Peyer's patch (tissue), 4 donors: ENCODE data around the gene EGFL7. TPM values are rescaled to one million over a fixed set of nuclear protein-coding genes. Genes with fewer than 3 reads are reported as not detected.

ENCODE experiments used
- DNase-seq, 3 donors: peaks; one replicate each; pipeline ENCODE4 v3.0.0-alpha.2; 2017 to 2019
- H3K27ac ChIP-seq, 4 donors: fragments of 200-600 bp; sonication (generic); one replicate each; pipeline ENCODE4 v1.5.1; 2016 to 2019
- H3K27me3 ChIP-seq, 2 donors: fragments of 200-600 bp; sonication (generic); one replicate each; pipeline ENCODE4 v1.5.1; 2019
- H3K36me3 ChIP-seq, 3 donors: fragments of 200-600 bp; sonication (generic); one replicate each; pipeline ENCODE4 v1.5.1; 2016 to 2019
- H3K4me1 ChIP-seq, 4 donors: fragments of 200-600 bp; sonication (generic); one replicate each; pipeline ENCODE4 v1.5.1; 2016 to 2019
- H3K4me3 ChIP-seq, 4 donors: fragments of 200-600 bp; sonication (generic); 1 replicate in 3 of 4; 2 replicates in 1 of 4; pipeline ENCODE4 v1.5.1; 2016 to 2019; ENCODE audit warnings: mild to moderate bottlenecking in 1 of 4
- H3K9me3 ChIP-seq, 4 donors: fragments of 200-600 bp; sonication (generic); one replicate each; pipeline ENCODE4 v1.5.1; 2016 to 2019; ENCODE audit warnings: mild to moderate bottlenecking in 1 of 4
- CTCF ChIP-seq, 6 experiments: fragments of 450-650 bp in 4 of 6; fragments of 200-600 bp in 2 of 6; sonication (generic) in 1 of 6; IDR thresholded peaks; one replicate each; pipeline ENCODE4 v1.5.1; 2017 to 2019; ENCODE audit warnings: antibody characterized with exemption in 6 of 6, mild to moderate bottlenecking in 3 of 6, moderate library complexity in 1 of 6
- POLR2A ChIP-seq, 2 donors: fragments of 450-650 bp; IDR thresholded peaks; one replicate each; pipeline ENCODE4 v1.5.1; 2017; ENCODE audit warnings: antibody characterized with exemption in 2 of 2, mild to moderate bottlenecking in 2 of 2, moderate library complexity in 2 of 2
- total RNA-seq, 4 donors: library from RNA; depleted of rRNA; stranded (reverse); fragments of >200 nt; gene quantifications; one replicate each; pipeline ENCODE4 v1.1.0, GENCODE V29; 2016

Gene EGFL7
- total RNA-seq, 4 donors from 2014 or later, result 21.5 to 77.6 (median 46.0) TPM

DNA sequence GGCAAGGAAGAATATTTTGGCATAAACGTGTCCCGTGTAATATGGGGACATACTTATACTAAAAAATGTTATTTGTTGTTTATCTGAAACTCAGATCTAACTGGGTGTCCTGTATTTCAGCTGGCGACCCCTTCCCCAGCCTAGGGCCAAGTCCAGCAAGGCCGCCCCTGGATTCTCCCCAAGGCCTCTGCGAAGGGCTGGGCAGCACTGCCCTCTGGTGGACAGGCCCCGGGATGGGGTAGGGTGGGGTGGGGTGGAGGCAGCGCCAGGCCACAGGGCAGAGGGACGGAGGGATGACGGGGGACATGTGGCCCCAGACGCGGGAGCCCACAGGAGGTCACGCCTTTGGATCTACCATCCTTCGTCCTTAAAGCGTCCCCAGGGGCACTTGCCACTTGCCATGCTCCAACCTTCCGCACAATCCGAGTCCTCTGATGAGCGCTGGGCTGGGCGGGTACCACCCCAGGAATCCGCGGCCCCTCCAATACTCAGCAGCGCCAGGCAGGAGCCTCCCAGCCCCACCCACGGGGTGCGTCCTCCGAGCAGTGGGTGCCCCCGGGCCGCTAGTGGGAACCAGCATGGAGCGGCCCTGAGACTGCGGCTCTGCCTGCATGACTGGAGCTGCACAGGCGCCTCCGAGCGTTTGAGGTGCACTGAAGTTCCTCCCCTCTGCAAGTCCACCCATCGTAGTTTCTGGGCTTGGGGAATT is 31.6 kb downstream of the EGFL7 start:
- Histone ChIP-seq H3K9me3 (no peaks in the 10 kb centered on the region), H3K36me3 (no peaks in the 10 kb centered on the region), H3K27ac (peak overlapping the region in 3 of 4 donors; percentile 68 to 95 (median 91)), H3K4me3 (peak overlapping the region in 1 of 4 donors; percentile 38), H3K4me1 (peaks cover 0 to 68% (median 3%) of the 10 kb centered on the region in 4 donors), H3K27me3 (no peaks in the 10 kb centered on the region)
- DNase-seq, result peak; percentile 40 to 87 (median 81)
- TF ChIP-seq CTCF (IDR thresholded peaks at IDR 0.05) (peak in 5 of 6 experiments; percentile 16 to 88 (median 78)), POLR2A (IDR thresholded peaks at IDR 0.05) (no peak)

DNA sequence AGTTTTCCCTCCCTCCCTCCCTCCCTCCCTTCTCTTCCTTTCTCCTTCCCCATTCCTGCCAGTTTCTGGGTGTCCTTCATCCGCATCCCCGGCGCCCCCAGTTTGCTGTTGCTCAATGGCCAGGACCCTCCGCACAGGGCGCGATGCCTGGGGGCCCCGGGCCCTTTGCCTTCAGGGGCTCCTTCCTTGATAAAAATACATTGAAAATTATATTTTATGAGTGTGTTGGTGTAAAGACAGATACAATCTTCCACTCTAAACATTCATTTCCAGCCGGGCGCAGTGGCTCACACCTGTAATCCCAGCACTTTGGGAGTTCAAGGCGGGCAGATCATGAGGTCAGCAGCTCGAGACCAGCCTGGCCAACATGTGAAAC is 32.1 kb downstream of the EGFL7 start:
- no peaks in the 10 kb centered on the region for H3K9me3 ChIP-seq
- no peaks in the 10 kb centered on the region for H3K27me3 ChIP-seq
- DNase-seq, result no peak
- peak overlapping the region in 3 of 4 donors; percentile 68 to 95 (median 91) for H3K27ac ChIP-seq
- H3K4me1 ChIP-seq, result peaks cover 0 to 68% (median 3%) of the 10 kb centered on the region in 4 donors
- TF ChIP-seq CTCF (IDR thresholded peaks at IDR 0.05), result no peak
- TF ChIP-seq POLR2A (IDR thresholded peaks at IDR 0.05), result no peak
- peak overlapping the region in 1 of 4 donors; percentile 38 for H3K4me3 ChIP-seq
- H3K36me3 ChIP-seq, result no peaks in the 10 kb centered on the region

GRCh38 chr9:136695435-136695895 is 32.7 kb downstream of the EGFL7 start:
- H3K27me3 ChIP-seq, result no peaks in the 10 kb centered on the region
- peak in 2 of 3 donors; percentile 77 to 84 for DNase-seq
- TF ChIP-seq CTCF (IDR thresholded peaks at IDR 0.05), result no peak
- TF ChIP-seq POLR2A (IDR thresholded peaks at IDR 0.05), result peak in 1 of 2 donors; percentile 66
- H3K4me1 ChIP-seq, result peaks cover 3 to 67% (median 6%) of the 10 kb centered on the region in 4 donors
- no peaks in the 10 kb centered on the region for H3K36me3 ChIP-seq
- no peak overlapping the region for H3K4me3 ChIP-seq
- H3K9me3 ChIP-seq, result no peaks in the 10 kb centered on the region
- H3K27ac ChIP-seq, result peak overlapping the region in 3 of 4 donors; percentile 68 to 95 (median 91)

DNA sequence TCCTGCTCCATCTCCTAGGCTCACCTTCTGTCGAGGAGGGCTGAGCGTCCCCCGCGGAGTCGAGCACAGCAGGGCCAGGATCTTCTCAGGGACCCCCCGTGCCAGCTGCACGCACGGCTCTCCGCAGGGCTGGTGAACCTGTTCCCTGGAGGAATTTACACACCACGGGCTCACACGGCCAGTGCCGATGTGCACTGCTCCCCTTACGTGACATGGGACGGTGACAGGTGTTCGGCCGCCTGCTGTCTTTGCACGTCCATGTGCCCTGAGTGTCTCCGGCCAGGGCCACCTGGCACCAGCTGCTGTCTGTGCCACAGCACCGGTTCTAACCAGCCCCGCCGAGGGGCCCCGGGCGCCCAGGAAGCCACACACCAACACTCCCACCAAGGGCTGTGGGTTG is 33.2 kb downstream of the EGFL7 start:
- Histone ChIP-seq H3K27me3 (no peaks in the 10 kb centered on the region), H3K4me1 (peaks cover 6 to 67% (median 8%) of the 10 kb centered on the region in 4 donors), H3K36me3 (no peaks in the 10 kb centered on the region), H3K9me3 (no peaks in the 10 kb centered on the region), H3K27ac (peak overlapping the region in 3 of 4 donors; percentile 68 to 95 (median 91)), H3K4me3 (no peak overlapping the region)
- TF ChIP-seq POLR2A (IDR thresholded peaks at IDR 0.05), result no peak
- DNase-seq, result no peak

DNA sequence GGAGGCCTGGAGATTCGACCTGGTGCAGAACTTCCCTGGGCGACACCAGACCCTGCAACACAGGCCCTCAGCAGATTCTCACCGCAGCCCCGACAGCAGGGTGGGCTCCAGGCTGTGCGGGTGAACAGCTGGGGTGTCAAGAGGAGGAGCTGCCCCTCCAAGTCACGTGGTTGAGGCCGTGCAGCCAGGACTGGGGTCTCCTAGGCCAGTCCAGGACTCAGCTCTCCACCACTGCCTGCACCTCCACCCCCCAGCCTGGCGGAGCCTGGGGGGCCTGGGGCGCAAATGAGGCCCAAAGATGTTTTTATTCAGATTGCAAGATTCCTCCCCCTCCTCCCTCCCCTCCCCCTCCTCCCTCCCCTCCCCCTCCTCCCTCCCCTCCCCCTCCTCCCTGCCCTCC is 33.8 kb downstream of the EGFL7 start:
- no peaks in the 10 kb centered on the region for H3K27me3 ChIP-seq
- no peak for TF ChIP-seq POLR2A (IDR thresholded peaks at IDR 0.05)
- TF ChIP-seq CTCF (IDR thresholded peaks at IDR 0.05), result no peak
- no peaks in the 10 kb centered on the region for H3K36me3 ChIP-seq
- peaks cover 6 to 67% (median 9%) of the 10 kb centered on the region in 4 donors for H3K4me1 ChIP-seq
- H3K9me3 ChIP-seq, result no peaks in the 10 kb centered on the region
- H3K27ac ChIP-seq, result peak overlapping the region in 2 of 4 donors; percentile 91 to 95
- H3K4me3 ChIP-seq, result no peak overlapping the region
- no peak for DNase-seq

GRCh38 chr9:136697146-136697820 is 34.6 kb downstream of the EGFL7 start:
- H3K9me3 ChIP-seq, result no peaks in the 10 kb centered on the region
- H3K27me3 ChIP-seq, result no peaks in the 10 kb centered on the region
- H3K27ac ChIP-seq, result peak overlapping the region in 3 of 4 donors; percentile 71 to 96 (median 84)
- H3K4me3 ChIP-seq, result peak overlapping the region in 2 of 4 donors; percentile 42 to 46
- H3K4me1 ChIP-seq, result peaks cover 6 to 61% (median 11%) of the 10 kb centered on the region in 4 donors
- H3K36me3 ChIP-seq, result no peaks in the 10 kb centered on the region
- peak in 2 of 3 donors; percentile 81 to 87 for DNase-seq
- TF ChIP-seq POLR2A (IDR thresholded peaks at IDR 0.05), result peak in 1 of 2 donors; percentile 55
- TF ChIP-seq CTCF (IDR thresholded peaks at IDR 0.05), result no peak
